Tibial artery (tissue), 4 donors: ENCODE data around the gene NPAS3.

Source experiments
- DNase-seq, 2 donors: peaks; one replicate each; pipeline ENCODE4 v3.0.0-alpha.2; 2019
- H3K27ac ChIP-seq, 2 donors: fragments of 200-600 bp; sonication (generic) in 1 of 2; 1 replicate in 1 of 2; 2 replicates in 1 of 2; pipeline ENCODE4 v1.5.1; 2018 to 2019; ENCODE audit warnings: mild to moderate bottlenecking in 1 of 2
- H3K27me3 ChIP-seq, 2 donors: fragments of 200-600 bp; sonication (generic) in 1 of 2; one replicate each; pipeline versions ENCODE4 v1.5.1 to v1.6.0; 2016 to 2019
- H3K36me3 ChIP-seq, 3 donors: fragments of 200-600 bp; sonication (generic) in 2 of 3; one replicate each; pipeline ENCODE4 v1.5.1; 2016 to 2019; ENCODE audit warnings: mild to moderate bottlenecking in 2 of 3
- H3K4me1 ChIP-seq, 4 donors: fragments of 200-600 bp; sonication (generic) in 2 of 4; 1 replicate in 3 of 4; 2 replicates in 1 of 4; pipeline ENCODE4 v1.5.1; 2016 to 2019
- H3K4me3 ChIP-seq, 2 donors: fragments of 200-600 bp; sonication (generic) in 1 of 2; 1 replicate in 1 of 2; 2 replicates in 1 of 2; pipeline ENCODE4 v1.5.1; 2018 to 2019; ENCODE audit warnings: mild to moderate bottlenecking in 2 of 2
- H3K9me3 ChIP-seq, 3 donors: fragments of 200-600 bp; sonication (generic) in 1 of 3; one replicate each; pipeline ENCODE4 v1.5.1; 2016 to 2019
- CTCF ChIP-seq, 2 experiments: fragments of 200-600 bp in 1 of 2; fragments of 450-650 bp in 1 of 2; IDR thresholded peaks; one replicate each; pipeline ENCODE4 v1.5.1; 2017 to 2019; ENCODE audit warnings: antibody characterized with exemption in 2 of 2, mild to moderate bottlenecking in 1 of 2, moderate library complexity in 1 of 2
- intact Hi-C: fragments of 100-400 bp; cut with DNase I; formaldehyde crosslinking; loops from one replicate; pipeline ENCODE4 v1.15.0; 2023; ENCODE audit warnings: low total_unique reads

The NPAS3 gene

GRCh38 chr14:33617154-33617553, 678.5 kb downstream of the NPAS3 start:
- intact Hi-C loops, result no loop called here
- H3K27ac ChIP-seq, result no peak overlapping the region

GRCh38 chr14:33618361-33619105, 679.9 kb downstream of the NPAS3 start:
- no peaks in the 10 kb centered on the region for H3K27me3 ChIP-seq
- H3K9me3 ChIP-seq, result no peaks in the 10 kb centered on the region
- no peak for DNase-seq
- no peaks in the 10 kb centered on the region for H3K4me1 ChIP-seq
- no peak overlapping the region for H3K4me3 ChIP-seq
- intact Hi-C loops, result no loop called here
- H3K36me3 ChIP-seq, result no peaks in the 10 kb centered on the region
- TF ChIP-seq CTCF (IDR thresholded peaks at IDR 0.05), result no peak
- no peak overlapping the region for H3K27ac ChIP-seq

More at GRCh38 chr14:33617154-33617553, 678.5 kb downstream of the NPAS3 start:
- no peaks in the 10 kb centered on the region for H3K27me3 ChIP-seq
- H3K4me3 ChIP-seq, result no peak overlapping the region
- no peak for TF ChIP-seq CTCF (IDR thresholded peaks at IDR 0.05)
- no peak for DNase-seq
- no peaks in the 10 kb centered on the region for H3K9me3 ChIP-seq
- no peaks in the 10 kb centered on the region for H3K36me3 ChIP-seq
- H3K4me1 ChIP-seq, result no peaks in the 10 kb centered on the region

GRCh38 chr14:33622496-33622895, 683.8 kb downstream of the NPAS3 start:
- intact Hi-C loops, result no loop called here
- H3K9me3 ChIP-seq, result no peaks in the 10 kb centered on the region
- H3K4me3 ChIP-seq, result no peak overlapping the region
- no peak for TF ChIP-seq CTCF (IDR thresholded peaks at IDR 0.05)
- H3K36me3 ChIP-seq, result no peaks in the 10 kb centered on the region
- no peaks in the 10 kb centered on the region for H3K27me3 ChIP-seq
- no peaks in the 10 kb centered on the region for H3K4me1 ChIP-seq
- no peak for DNase-seq
- H3K27ac ChIP-seq, result no peak overlapping the region

- Histone ChIP-seq H3K27me3 (no peaks in the 10 kb centered on the region), H3K9me3 (no peaks in the 10 kb centered on the region), H3K4me1 (no peaks in the 10 kb centered on the region), H3K4me3 (no peak overlapping the region), H3K36me3 (no peaks in the 10 kb centered on the region), H3K27ac (no peak overlapping the region)
- intact Hi-C loops, result no loop called here
- TF ChIP-seq CTCF (IDR thresholded peaks at IDR 0.05), result no peak
- no peak for DNase-seq
These were observed 691.1 kb downstream of the NPAS3 start for GRCh38 chr14:33629792-33630191.

- Histone ChIP-seq H3K9me3 (no peaks in the 10 kb centered on the region), H3K36me3 (no peaks in the 10 kb centered on the region), H3K27ac (no peak overlapping the region), H3K27me3 (no peaks in the 10 kb centered on the region), H3K4me3 (no peak overlapping the region), H3K4me1 (no peaks in the 10 kb centered on the region)
- intact Hi-C loops, result no loop called here
- TF ChIP-seq CTCF (IDR thresholded peaks at IDR 0.05), result no peak
- DNase-seq, result no peak
These were observed 692.3 kb downstream of the NPAS3 start for GRCh38 chr14:33631021-33631420.
